Cardiac septum (tissue), 1 donor: ENCODE data around the gene SHISA6. TPM values are rescaled to one million over a fixed set of nuclear protein-coding genes. Genes with fewer than 3 reads are reported as not detected.

Experiments used
- DNase-seq: peaks from one replicate; pipeline ENCODE4 v3.0.0-alpha.2; 2020; ENCODE audit warnings: low spot score
- intact Hi-C: fragments of 100-400 bp; cut with DNase I; formaldehyde crosslinking; loops from one replicate; pipeline ENCODE4 v1.14.0; 2022
- total RNA-seq: library from RNA; stranded (reverse); fragmentation: NEBNext Ultra II Directional; extraction: Animal tissue kit (Norgen Biotek cat#: 25700); gene quantifications from one replicate; pipeline ENCODE4 v1.2.1, GENCODE V29; 2021
- donor health status: DM: no; HTN: no; CAD: no.

SHISA6 gene
- total RNA-seq, 1 donor from 2014 or later, result 0.35 TPM

DNA sequence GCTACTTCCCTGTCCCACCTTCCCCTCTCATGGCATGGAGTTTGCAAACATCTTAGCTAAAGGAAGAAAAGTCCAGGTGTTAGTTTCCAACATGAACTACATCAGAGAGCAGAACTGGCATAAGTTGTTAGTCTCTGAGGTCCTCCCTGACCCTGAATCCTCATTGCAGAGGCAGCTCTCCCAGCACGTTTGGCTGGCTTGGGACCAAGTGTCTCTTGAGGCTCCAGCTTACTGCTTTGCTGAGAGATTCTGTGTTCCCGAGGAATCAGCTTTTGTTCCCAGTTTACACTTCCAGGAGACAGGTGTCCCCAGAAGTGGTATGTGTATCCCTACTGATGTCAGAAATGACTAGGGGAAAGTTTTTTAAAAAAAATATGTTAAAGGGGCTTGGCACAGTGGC is 371.9 kb downstream of the SHISA6 start:
- no peak for DNase-seq
- intact Hi-C loops, result no loop called here
